Urinary bladder (tissue), 4 donors: ENCODE measurements around the gene COX5B. TPM values are rescaled to one million over a fixed set of nuclear protein-coding genes. Genes with fewer than 3 reads are reported as not detected.

ENCODE experiments used
- DNase-seq: peaks from one replicate; pipeline ENCODE4 v3.0.0-alpha.2; 2015; ENCODE audit errors: extremely low spot score
- H3K27ac ChIP-seq: one replicate; pipeline ENCODE4 v1.5.1; 2013; ENCODE audit warnings: low read depth, mild to moderate bottlenecking, moderate library complexity
- H3K36me3 ChIP-seq: one replicate; pipeline ENCODE4 v1.6.1; 2013; ENCODE audit warnings: mild to moderate bottlenecking, moderate library complexity; ENCODE audit not compliant: insufficient read depth
- H3K4me1 ChIP-seq: one replicate; pipeline ENCODE4 v1.6.1; 2013; ENCODE audit warnings: mild to moderate bottlenecking, moderate library complexity; ENCODE audit not compliant: insufficient read depth
- H3K4me3 ChIP-seq: one replicate; pipeline ENCODE4 v1.5.1; 2013; ENCODE audit warnings: low read depth, low read length
- WGBS: extraction: QIAGEN DNeasy Blood & Tissue Kit; methylation state at CpG from one replicate; pipeline ENCODE4 v1.1.7; 2013; 5-methylcytosine and 5-hydroxymethylcytosine counted together
- polyA plus RNA-seq: library from polyadenylated mRNA; stranded (reverse); fragments of 200-250 nt; gene quantifications from one replicate; pipeline ENCODE4 v1.2.3, GENCODE V29; 2013
- small RNA-seq: library from RNA; depleted of rRNA; stranded (forward); fragments of <200 nt; gene quantifications from one replicate; pipeline ENCODE3, GENCODE V24; 2014
- total RNA-seq: library from RNA; depleted of rRNA; stranded (reverse); fragments of >200 nt; gene quantifications from one replicate; pipeline ENCODE4 v1.2.3, GENCODE V29; 2014
- donor health status: healthy with polysubstance abuse.
- donor health status: healthy.

Gene COX5B
- total and polyA plus RNA-seq, 2 donors: 161 to 410 TPM

DNA sequence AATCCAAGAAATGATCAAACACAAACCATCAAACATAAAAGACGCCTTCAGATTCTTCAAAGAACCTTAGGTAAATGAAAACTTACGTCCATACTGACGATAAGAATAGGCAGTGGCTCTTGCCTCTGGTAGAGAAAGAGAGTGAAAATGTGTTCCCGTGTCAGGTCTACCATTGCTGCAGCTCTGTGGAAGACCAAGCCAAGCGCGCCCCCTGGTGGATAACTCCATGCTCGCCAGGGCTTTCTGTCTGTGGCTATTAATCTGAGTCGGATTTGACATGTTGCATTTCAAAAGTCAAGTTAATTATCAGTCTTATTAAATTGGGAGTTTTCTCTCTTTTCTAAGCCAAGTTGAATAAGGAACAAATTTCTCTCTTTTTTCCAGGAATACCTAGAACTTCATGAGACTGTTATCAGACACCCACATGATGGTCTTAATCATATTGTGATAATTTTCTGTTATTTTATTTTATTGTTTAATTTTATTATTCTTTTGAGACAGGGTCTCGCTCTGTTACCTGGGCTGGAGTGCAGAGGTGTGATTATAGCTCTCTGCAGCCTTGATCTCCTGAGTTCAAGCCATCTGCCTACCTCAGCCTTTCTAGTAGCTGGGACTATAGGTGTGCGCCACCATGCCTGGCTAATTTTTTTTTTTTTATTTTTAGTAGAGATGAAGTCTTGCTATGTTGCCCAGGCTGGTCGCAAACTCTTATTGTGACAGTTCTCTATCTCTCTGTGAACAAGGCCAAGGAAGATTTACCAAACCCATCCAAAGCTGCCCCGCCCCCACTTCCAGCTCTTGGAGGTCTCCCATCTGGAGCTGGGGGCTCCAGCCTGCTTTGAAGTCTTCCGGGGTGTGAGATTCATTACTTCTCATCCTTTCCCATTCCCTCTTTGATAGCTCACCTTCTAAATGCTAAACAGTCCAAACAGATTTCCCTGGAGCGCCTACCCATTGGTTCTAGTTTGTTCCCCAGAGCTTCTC, 51.7 kb downstream of the COX5B start:
- Histone ChIP-seq H3K36me3 (no peaks in the 10 kb centered on the region), H3K4me1 (peaks cover 1% of the 10 kb centered on the region), H3K4me3 (no peak overlapping the region), H3K27ac (no peak overlapping the region)
- DNase-seq: peak; percentile 64
- WGBS: 27% methylated on average over 14 of the region's 14 CpGs

Small RNA genes lying within 50 kb of the gene (small RNA-seq; reads per million reads assigned to genes)
- not detected for gene RNU4-8P

Other genes starting within 250 kb of the COX5B start
- 201 TPM for gene ANKRD36B, start 56.2 kb upstream of the COX5B start, total RNA-seq
- 3.4 TPM for gene ANKRD36B, start 56.2 kb upstream of the COX5B start, polyA plus RNA-seq
- 34.8 TPM for gene ACTR1B, start 18.0 kb downstream of the COX5B start, total RNA-seq
- 93.2 TPM for gene ACTR1B, start 18.0 kb downstream of the COX5B start, polyA plus RNA-seq
- gene C2orf92, start 23.7 kb downstream of the COX5B start, total RNA-seq: 11.2 TPM
- 1.7 TPM for gene C2orf92, start 23.7 kb downstream of the COX5B start, polyA plus RNA-seq
- 1.9 TPM for gene ZAP70, start 67.5 kb downstream of the COX5B start, total RNA-seq
- 2.5 TPM for gene ZAP70, start 67.5 kb downstream of the COX5B start, polyA plus RNA-seq